LHCN-M2 (cell line): Measurements from ENCODE around the gene HYCC1. TPM values are rescaled to one million over a fixed set of nuclear protein-coding genes. Genes with fewer than 3 reads are reported as not detected.

ENCODE experiments used
- DNase-seq: peaks from one replicate; pipeline ENCODE4 v3.0.0-alpha.2; 2012; ENCODE audit warnings: low read depth
- total RNA-seq: library from RNA; depleted of rRNA; stranded (reverse); fragments of >200 nt; gene quantifications from 2 replicates; pipeline ENCODE4 v1.2.3, GENCODE V29; 2014

HYCC1 gene
- total RNA-seq, 1 experiment from 2014 or later = 209 TPM

DNA sequence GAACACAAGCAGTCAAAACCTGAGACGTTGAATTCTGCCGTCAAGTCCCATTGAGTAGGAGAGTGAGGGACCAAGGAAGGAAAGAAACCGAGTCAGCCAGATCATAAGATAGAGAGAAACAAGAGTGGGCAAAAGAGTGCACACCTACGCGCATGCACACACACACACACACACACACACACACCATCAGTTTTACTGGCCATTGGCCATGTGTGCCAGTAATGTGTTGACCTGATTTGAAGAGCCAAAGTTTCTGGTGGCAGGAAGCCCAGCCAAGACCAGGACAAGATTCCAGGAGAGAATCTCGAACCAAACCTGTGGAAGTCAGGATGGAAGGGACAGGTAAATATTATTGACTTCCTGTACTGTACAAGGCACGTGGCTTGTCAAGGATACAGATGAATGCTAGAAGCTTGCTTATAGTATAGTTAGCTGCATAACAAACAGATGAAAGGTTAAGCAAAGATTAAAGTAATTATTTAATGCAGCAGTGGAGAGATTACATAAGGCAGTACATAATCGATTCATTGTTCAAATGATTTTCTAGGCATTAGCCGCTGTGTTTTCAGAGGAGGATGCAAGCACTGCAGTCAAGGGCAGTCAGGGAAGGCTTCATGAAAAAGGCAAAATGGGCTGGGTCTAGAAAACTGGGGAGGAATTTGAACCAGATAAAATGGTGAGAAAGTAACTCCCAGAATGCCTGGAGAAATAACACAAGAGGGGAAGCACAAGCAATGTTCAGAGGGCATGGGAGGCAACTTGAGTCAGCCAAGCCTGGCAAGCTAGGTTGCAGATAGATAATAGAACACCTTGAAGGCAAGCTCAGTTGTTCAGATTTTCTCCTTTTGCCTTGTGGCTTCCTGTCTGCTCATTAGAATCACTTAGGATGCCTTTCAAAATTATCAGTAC, 2.7 kb upstream of the HYCC1 start:
- DNase-seq = no peak

DNA sequence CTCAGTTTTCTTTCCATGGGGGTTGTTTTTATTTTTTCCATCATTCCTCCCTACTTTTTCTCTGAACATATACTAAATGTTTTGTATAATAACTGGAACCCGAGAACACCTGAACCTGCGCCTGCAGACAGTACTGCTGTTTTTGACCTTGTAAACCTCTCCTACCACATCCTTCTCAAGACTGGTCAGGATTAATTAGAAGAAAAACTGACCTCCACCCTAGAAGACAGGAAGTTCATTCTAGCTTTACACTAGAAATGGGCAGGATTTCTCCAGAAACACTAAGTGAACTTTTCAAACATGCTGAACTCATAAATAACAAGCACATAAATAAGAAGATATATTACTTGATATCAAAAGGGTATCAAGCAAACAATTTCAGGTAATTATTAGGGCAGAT, 751 bp upstream of the HYCC1 start:
- no peak for DNase-seq

GRCh38 chr7:23012908-23013714, 819 bp downstream of the HYCC1 start:
- DNase-seq = peak; percentile 35

GRCh38 chr7:23012186-23012585, 1.7 kb downstream of the HYCC1 start:
- no peak for DNase-seq

GRCh38 chr7:23011222-23011924, 2.6 kb downstream of the HYCC1 start:
- no peak for DNase-seq

- no peak for DNase-seq
Observed at GRCh38 chr7:23009303-23009702, 4.6 kb downstream of the HYCC1 start.

GRCh38 chr7:23004247-23004520, 9.7 kb downstream of the HYCC1 start:
- DNase-seq = no peak

- no peak for DNase-seq
Observed at GRCh38 chr7:23003505-23004246, 10.3 kb downstream of the HYCC1 start.

- DNase-seq = no peak
Observed at GRCh38 chr7:23002698-23003097, 11.2 kb downstream of the HYCC1 start.

- no peak for DNase-seq
Observed at GRCh38 chr7:23001610-23002009, 12.3 kb downstream of the HYCC1 start.

GRCh38 chr7:23000597-23001360, 13.2 kb downstream of the HYCC1 start:
- no peak for DNase-seq

DNA sequence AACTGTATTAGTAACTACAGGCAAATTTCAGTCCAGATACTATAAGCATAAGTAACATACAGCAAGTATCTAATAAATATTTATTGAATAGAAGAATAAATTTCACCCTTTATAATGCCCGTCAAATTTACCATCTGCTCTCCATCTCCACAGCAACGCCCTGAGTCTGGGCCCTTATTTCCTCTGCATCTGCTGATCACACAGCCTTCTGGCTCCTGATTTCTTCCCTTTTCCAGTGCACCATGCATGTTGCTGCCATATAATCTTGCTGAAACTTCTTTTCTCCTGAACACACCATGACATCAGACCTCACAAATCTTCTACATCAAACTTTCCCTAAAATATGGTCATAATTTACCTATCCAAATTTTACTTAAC, 15.4 kb downstream of the HYCC1 start:
- no peak for DNase-seq

DNA sequence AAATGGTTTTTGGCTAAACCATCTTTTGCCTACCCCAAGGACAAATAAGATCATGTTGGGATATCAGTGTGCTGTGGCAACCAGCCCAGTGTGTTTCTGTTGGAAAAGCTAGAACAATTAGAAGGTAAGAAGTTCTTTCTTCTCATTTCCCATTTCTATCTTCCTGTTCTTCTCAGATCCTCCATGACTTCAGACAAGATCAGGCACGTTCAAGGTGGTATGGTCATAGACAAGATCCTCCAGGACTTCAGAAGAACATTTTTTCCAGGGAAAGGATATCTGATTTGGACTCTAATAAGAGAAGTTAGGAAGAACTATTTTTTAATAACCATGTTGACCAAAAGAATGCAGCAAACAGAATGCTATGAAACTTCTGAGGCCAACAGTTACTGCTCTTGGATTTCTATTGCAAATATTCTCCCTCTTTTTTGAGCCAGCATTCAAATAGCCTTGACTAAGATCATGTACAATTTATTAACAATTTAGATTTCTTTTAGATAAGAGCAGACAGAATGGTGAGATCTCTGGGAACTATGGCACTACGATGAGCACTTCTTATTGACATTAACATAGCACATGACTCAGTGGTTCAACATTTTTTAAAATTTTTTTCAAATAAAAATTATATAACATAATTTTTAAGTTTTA, 15.9 kb downstream of the HYCC1 start:
- no peak for DNase-seq

- peak; percentile 49 for DNase-seq
Observed at GRCh38 chr7:22996470-22996869, 17.5 kb downstream of the HYCC1 start.

GRCh38 chr7:22995011-22995410, 18.9 kb downstream of the HYCC1 start:
- no peak for DNase-seq

DNA sequence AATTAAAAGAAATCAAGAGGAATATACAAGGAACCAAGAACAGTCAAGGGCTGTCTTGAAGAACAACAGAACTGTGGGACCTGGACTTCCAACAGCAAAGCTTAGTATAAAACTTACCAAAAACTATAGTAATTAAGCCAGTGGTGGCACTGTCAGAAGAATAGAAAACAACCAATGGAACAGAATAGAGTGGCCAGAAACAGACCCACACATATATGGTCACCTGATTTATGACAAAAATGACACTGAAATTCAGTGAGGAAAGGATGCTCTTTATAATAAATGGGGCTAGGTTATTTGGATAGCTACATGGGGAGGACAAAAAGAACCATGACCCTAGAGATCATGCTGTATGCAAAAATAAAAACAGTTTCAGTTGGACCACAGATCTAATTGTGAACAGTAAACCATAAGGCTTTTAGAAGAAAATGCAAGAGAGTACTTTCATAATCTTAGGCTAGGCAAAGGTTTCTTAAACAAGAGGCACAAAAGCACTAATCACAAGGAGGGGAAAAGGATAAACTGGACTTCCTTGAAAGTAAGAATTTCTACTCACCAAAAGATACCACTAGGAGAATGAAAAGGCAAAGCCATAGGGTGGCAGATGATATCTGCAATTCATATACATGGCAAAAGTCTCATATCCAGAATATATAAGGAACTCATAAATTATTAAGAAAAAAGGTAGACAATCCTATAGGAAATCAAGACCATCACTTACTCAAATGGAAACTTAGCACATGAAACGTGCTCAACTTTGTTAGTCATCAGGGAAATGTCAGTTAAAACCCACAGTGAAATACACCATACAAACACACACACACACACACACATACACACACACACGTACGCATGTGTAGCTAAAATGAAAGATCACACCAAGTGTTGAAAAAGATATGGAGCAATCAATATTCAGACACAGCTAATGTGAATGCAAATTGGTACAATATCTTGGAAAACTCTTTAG, 20.8 kb downstream of the HYCC1 start:
- DNase-seq = no peak

GRCh38 chr7:22990588-22990949, 23.4 kb downstream of the HYCC1 start:
- DNase-seq = peak; percentile 90

GRCh38 chr7:22989643-22990587, 24.0 kb downstream of the HYCC1 start:
- DNase-seq = no peak
